ENCODE data around the gene CEP44.
"Not testable (repeated sequence)": the region's sequence is repeated elsewhere in the genome, so short reads cannot be mapped to it uniquely, and the experiment has no call there.

CEP44 gene

DNA sequence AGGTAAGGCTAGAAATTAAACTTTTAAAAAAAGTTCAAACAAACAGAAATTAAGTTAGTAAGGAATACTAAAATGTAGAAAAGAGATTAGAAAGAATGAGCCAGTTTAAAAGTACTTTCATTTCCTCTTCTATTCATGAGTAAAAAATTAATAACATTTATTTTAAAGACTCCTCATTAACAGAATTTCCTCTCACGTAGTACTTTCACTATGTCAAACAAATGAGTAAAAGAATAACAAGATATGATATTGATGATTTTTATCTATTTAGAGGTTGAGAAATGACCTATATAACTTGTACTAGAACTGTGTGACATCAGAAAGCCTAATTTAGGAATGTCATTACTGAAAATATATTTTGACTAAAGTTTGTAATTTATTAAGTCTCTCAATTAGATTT, 22.3 kb upstream of the CEP44 start:
- not testable (repeated sequence) for ATAC-seq (replicated peaks); H3K9me3 Mint-ChIP-seq; H3K27me3 Mint-ChIP-seq; H3K4me3 Mint-ChIP-seq; H3K27ac Mint-ChIP-seq; DNase-seq
- peaks cover 19% of the 10 kb centered on the region for H3K36me3 Mint-ChIP-seq (ENCODE audit: insufficient read depth)
- H3K4me1 Mint-ChIP-seq (ENCODE audit: low read depth in 2 of 2): peaks cover 7 to 13% of the 10 kb centered on the region in 2 donors

GRCh38 chr4:174262624-174263444, 20.9 kb upstream of the CEP44 start:
- Mint-ChIP-seq H3K36me3 (ENCODE audit: insufficient read depth) (peaks cover 9% of the 10 kb centered on the region), H3K4me3 (no peak overlapping the region), H3K4me1 (ENCODE audit: low read depth in 2 of 2) (peaks cover 7 to 13% of the 10 kb centered on the region in 2 donors), H3K27me3 (no peaks in the 10 kb centered on the region), H3K9me3 (no peaks in the 10 kb centered on the region), H3K27ac (no peak overlapping the region)
- ATAC-seq (replicated peaks) (no peak), DNase-seq (no peak)

DNA sequence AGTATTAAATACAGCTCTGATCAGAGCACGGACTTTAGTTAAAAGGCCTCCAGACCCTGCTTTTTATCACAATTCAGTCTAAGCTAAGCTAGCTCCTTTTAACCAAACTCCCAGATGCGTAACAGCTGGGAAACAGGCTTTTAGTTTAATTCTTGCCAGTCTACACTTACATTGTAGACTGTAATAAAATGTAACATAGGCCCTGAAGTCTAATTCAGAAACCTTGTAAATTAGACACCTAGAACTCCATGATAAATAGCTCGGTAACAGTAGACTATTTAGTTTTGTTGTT, 20.3 kb upstream of the CEP44 start:
- H3K36me3 Mint-ChIP-seq (ENCODE audit: insufficient read depth): peaks cover 8% of the 10 kb centered on the region
- peaks cover 7 to 13% of the 10 kb centered on the region in 2 donors for H3K4me1 Mint-ChIP-seq (ENCODE audit: low read depth in 2 of 2)
- H3K27me3 Mint-ChIP-seq: no peaks in the 10 kb centered on the region
- no peaks in the 10 kb centered on the region for H3K9me3 Mint-ChIP-seq
- DNase-seq: no peak
- ATAC-seq (replicated peaks): no peak
- H3K4me3 Mint-ChIP-seq: no peak overlapping the region
- no peak overlapping the region for H3K27ac Mint-ChIP-seq

DNA sequence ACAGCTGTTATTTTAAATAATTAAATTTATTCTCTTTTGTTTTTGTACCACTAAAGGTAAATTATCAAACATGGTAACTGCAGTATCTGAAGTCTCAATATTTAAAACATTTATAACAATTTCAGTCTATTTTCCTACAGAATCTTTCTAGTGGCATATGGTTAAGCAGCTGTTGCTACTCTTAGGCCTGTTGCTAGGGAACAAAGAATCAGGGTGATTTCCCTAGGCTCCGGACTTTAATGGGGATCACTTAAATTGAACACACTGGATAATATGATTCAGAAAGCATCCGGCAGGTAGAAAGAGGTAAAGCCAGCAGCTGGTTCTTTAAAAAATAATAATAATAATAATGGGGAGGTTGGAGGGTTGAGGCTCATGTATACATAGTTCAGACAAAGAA, 17.8 kb upstream of the CEP44 start:
- no peak overlapping the region for H3K4me3 Mint-ChIP-seq
- H3K4me1 Mint-ChIP-seq (ENCODE audit: low read depth in 2 of 2): peaks cover 8 to 14% of the 10 kb centered on the region in 2 donors
- H3K27me3 Mint-ChIP-seq: no peaks in the 10 kb centered on the region
- H3K27ac Mint-ChIP-seq: no peak overlapping the region
- H3K9me3 Mint-ChIP-seq: no peaks in the 10 kb centered on the region
- DNase-seq (no peak), ATAC-seq (replicated peaks) (no peak)
- H3K36me3 Mint-ChIP-seq (ENCODE audit: insufficient read depth): peaks cover 8% of the 10 kb centered on the region

- Mint-ChIP-seq H3K27ac (no peak overlapping the region), H3K36me3 (ENCODE audit: insufficient read depth) (peaks cover 8% of the 10 kb centered on the region), H3K27me3 (no peaks in the 10 kb centered on the region), H3K4me3 (no peak overlapping the region), H3K4me1 (ENCODE audit: low read depth in 2 of 2) (peaks cover 11 to 17% of the 10 kb centered on the region in 2 donors), H3K9me3 (no peaks in the 10 kb centered on the region)
- ATAC-seq (replicated peaks) (no peak), DNase-seq (no peak)
Measured at GRCh38 chr4:174266416-174266815, 17.3 kb upstream of the CEP44 start.

- Mint-ChIP-seq H3K4me1 (ENCODE audit: low read depth in 2 of 2) (peaks cover 12 to 28% of the 10 kb centered on the region in 2 donors), H3K4me3 (no peak overlapping the region), H3K9me3 (no peaks in the 10 kb centered on the region), H3K36me3 (ENCODE audit: insufficient read depth) (no peaks in the 10 kb centered on the region), H3K27me3 (no peaks in the 10 kb centered on the region), H3K27ac (no peak overlapping the region)
- DNase-seq (no peak), ATAC-seq (replicated peaks) (no peak)
Measured at GRCh38 chr4:174273930-174274329, 9.8 kb upstream of the CEP44 start.

DNA sequence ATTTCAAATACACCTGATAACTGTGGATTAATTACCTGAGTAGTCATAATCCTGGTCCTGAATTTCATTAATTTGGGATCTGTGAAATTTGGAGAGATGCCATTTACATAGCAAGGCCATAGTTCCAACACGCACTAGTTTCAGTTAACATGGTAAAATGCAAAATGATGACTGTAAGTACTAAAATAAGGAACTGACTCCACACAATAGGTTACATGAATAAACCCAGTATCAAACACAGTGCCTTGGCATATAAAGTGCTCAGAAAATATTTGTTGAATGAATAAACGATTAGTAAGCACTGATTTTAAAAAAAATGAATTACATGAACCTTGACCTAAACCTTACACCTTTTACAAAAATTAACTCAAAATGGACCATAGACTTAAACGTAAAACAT, 9.3 kb upstream of the CEP44 start:
- no peaks in the 10 kb centered on the region for H3K36me3 Mint-ChIP-seq (ENCODE audit: insufficient read depth)
- DNase-seq (no peak), ATAC-seq (replicated peaks) (no peak)
- H3K27ac Mint-ChIP-seq: no peak overlapping the region
- peaks cover 14 to 33% of the 10 kb centered on the region in 2 donors for H3K4me1 Mint-ChIP-seq (ENCODE audit: low read depth in 2 of 2)
- H3K9me3 Mint-ChIP-seq: no peaks in the 10 kb centered on the region
- no peak overlapping the region for H3K4me3 Mint-ChIP-seq
- no peaks in the 10 kb centered on the region for H3K27me3 Mint-ChIP-seq

DNA sequence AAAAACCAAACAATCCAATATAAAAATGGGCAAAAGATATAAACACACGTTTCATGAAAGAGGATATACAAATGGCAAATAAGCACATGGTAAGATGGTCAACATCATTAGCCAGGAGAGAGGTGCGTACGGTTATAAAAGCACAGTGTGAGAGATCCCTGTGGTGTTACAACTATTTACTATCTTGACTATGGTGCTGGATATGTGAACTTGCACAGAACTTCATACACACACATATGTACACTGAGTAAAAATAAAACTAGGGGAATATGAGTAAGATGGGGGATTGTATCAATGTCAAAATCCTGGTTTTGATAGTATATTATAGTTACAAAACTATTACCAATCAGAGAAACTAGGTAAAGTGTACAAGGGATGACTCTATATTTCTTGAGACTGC, 8.6 kb upstream of the CEP44 start:
- Mint-ChIP-seq H3K27ac (peak overlapping the region in 1 of 2 donors; percentile 8), H3K9me3 (no peaks in the 10 kb centered on the region), H3K4me1 (ENCODE audit: low read depth in 2 of 2) (peaks cover 16 to 38% of the 10 kb centered on the region in 2 donors), H3K36me3 (ENCODE audit: insufficient read depth) (peaks cover 5% of the 10 kb centered on the region), H3K4me3 (no peak overlapping the region), H3K27me3 (no peaks in the 10 kb centered on the region)
- ATAC-seq (replicated peaks) (no peak), DNase-seq (no peak)

DNA sequence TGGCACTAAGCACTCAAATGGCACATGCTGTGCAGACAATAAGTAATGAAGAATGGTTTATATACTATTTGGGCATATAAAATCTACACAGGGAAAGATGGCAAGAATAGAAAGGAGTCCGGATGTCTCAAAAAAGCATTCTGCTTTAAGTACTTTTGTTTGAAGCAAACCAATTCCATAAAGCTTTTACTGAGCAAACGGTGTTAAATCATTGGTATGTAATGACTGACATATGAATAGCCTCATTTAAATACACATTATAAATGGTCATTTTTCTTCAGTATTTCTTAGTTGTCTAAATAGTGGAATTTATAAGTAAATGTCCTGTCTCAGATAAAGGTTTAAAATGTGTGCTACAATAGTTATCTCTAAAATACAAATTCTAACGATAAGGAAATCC, 6.3 kb upstream of the CEP44 start:
- Mint-ChIP-seq H3K27ac (no peak overlapping the region), H3K4me1 (ENCODE audit: low read depth in 2 of 2) (peaks cover 19 to 46% of the 10 kb centered on the region in 2 donors), H3K4me3 (no peak overlapping the region), H3K36me3 (ENCODE audit: insufficient read depth) (peaks cover 5% of the 10 kb centered on the region), H3K9me3 (no peaks in the 10 kb centered on the region), H3K27me3 (no peaks in the 10 kb centered on the region)
- no peak for DNase-seq
- ATAC-seq (replicated peaks): no peak

- Mint-ChIP-seq H3K36me3 (ENCODE audit: insufficient read depth) (peaks cover 13% of the 10 kb centered on the region), H3K27ac (peak overlapping the region in 1 of 2 donors; percentile 17), H3K4me1 (ENCODE audit: low read depth in 2 of 2) (peaks cover 22 to 46% of the 10 kb centered on the region in 2 donors)
Measured at GRCh38 chr4:174278467-174278866, 5.2 kb upstream of the CEP44 start.

DNA sequence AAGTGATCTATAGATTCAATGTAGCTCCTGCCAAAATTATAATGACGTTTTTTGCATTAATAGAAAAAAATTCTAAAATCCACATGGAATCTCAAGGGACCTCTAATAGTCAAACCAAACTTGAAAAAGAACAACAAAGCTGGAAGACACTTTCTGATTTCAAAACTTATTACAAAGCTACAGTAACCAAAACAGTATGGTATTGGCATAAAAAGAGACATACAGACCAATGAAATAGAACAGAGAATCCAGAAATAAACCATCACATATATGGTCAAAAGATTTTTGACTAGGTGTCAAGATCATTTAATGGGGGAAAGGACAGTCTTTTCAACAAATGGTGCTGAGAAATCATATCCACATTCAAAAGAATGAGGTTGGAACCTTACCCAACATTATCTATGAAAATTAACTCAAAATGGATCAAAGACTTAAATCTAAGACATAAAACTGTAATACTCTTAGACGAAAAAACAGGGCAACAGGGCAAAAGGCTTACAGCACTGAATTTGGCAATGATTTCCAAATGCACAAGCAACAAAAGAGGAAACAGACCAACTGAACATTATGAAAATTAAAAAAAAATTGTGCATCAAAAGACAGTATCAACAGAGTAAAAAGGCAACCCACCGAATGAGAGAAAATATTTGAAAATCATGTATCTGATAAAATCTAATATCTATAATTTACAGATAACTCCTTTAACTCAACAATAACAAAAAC, 4.1 kb upstream of the CEP44 start:
- no peaks in the 10 kb centered on the region for H3K27me3 Mint-ChIP-seq
- peaks cover 27 to 52% of the 10 kb centered on the region in 2 donors for H3K4me1 Mint-ChIP-seq (ENCODE audit: low read depth in 2 of 2)
- no peaks in the 10 kb centered on the region for H3K9me3 Mint-ChIP-seq
- no peak overlapping the region for H3K27ac Mint-ChIP-seq
- DNase-seq: no peak
- peak overlapping the region in 1 of 2 donors; percentile 0 for H3K4me3 Mint-ChIP-seq
- no peak for ATAC-seq (replicated peaks)
- H3K36me3 Mint-ChIP-seq (ENCODE audit: insufficient read depth): peaks cover 19% of the 10 kb centered on the region

More at GRCh38 chr4:174278467-174278866, 5.2 kb upstream of the CEP44 start:
- peak overlapping the region in 1 of 2 donors; percentile 0 for H3K4me3 Mint-ChIP-seq
- no peaks in the 10 kb centered on the region for H3K9me3 Mint-ChIP-seq
- no peaks in the 10 kb centered on the region for H3K27me3 Mint-ChIP-seq
- ATAC-seq (replicated peaks) (no peak), DNase-seq (no peak)

- H3K9me3 Mint-ChIP-seq: no peaks in the 10 kb centered on the region
- peak overlapping the region in 1 of 2 donors; percentile 99 for H3K4me3 Mint-ChIP-seq
- H3K27me3 Mint-ChIP-seq: no peaks in the 10 kb centered on the region
- H3K36me3 Mint-ChIP-seq (ENCODE audit: insufficient read depth): peaks cover 19% of the 10 kb centered on the region
- ATAC-seq (replicated peaks) (no peak), DNase-seq (no peak)
- peak overlapping the region; percentile 30 to 67 for H3K27ac Mint-ChIP-seq
- peaks cover 35 to 59% of the 10 kb centered on the region in 2 donors for H3K4me1 Mint-ChIP-seq (ENCODE audit: low read depth in 2 of 2)
Measured at GRCh38 chr4:174281182-174281737, 2.5 kb upstream of the CEP44 start.

GRCh38 chr4:174281901-174282300, 1.8 kb upstream of the CEP44 start:
- H3K27me3 Mint-ChIP-seq: no peaks in the 10 kb centered on the region
- H3K36me3 Mint-ChIP-seq (ENCODE audit: insufficient read depth): peaks cover 19% of the 10 kb centered on the region
- peak overlapping the region in 1 of 2 donors; percentile 99 for H3K4me3 Mint-ChIP-seq
- H3K4me1 Mint-ChIP-seq (ENCODE audit: low read depth in 2 of 2): peaks cover 35 to 59% of the 10 kb centered on the region in 2 donors
- ATAC-seq (replicated peaks) (no peak), DNase-seq (no peak)
- H3K27ac Mint-ChIP-seq: peak overlapping the region; percentile 100
- no peaks in the 10 kb centered on the region for H3K9me3 Mint-ChIP-seq
